Stimulated activated naive CD8-positive, alpha-beta T cell treated with anti-CD3 and anti-CD28 coated beads, Interleukin-15, Interleukin-2, amounts not matched to agents 100 ng/mL and 50 ng/mL, for 24 hours (primary cell): Measurements from ENCODE around the gene BRCA1.
"Not testable (repeated sequence)": the region's sequence is repeated elsewhere in the genome, so short reads cannot be mapped to it uniquely, and the experiment has no call there.

Experiments
- H3K27ac Mint-ChIP-seq: one replicate; pipeline ENCODE4 v1.8.0; 2021; ENCODE audit warnings: mild to moderate bottlenecking, mixed read lengths
- H3K27me3 Mint-ChIP-seq: one replicate; pipeline ENCODE4 v1.8.0; 2021; ENCODE audit warnings: mixed read lengths
- H3K36me3 Mint-ChIP-seq: one replicate; pipeline ENCODE4 v1.8.0; 2021; ENCODE audit warnings: low read depth, mixed read lengths
- H3K4me1 Mint-ChIP-seq: one replicate; pipeline ENCODE4 v1.8.0; 2021; ENCODE audit warnings: low read depth, mixed read lengths
- H3K4me3 Mint-ChIP-seq: one replicate; pipeline ENCODE4 v1.8.0; 2021; ENCODE audit warnings: mild to moderate bottlenecking, mixed read lengths
- H3K9me3 Mint-ChIP-seq: one replicate; pipeline ENCODE4 v1.8.0; 2021; ENCODE audit warnings: mixed read lengths

The BRCA1 gene

GRCh38 chr17:43056051-43056450 is 69.1 kb downstream of the BRCA1 start:
- Mint-ChIP-seq H3K36me3 (peaks cover 62% of the 10 kb centered on the region), H3K27me3 (no peaks in the 10 kb centered on the region), H3K27ac (no peak overlapping the region), H3K9me3 (no peaks in the 10 kb centered on the region), H3K4me1 (no peaks in the 10 kb centered on the region), H3K4me3 (no peak overlapping the region)

- not testable (repeated sequence) for H3K9me3 Mint-ChIP-seq, H3K4me1 Mint-ChIP-seq, H3K4me3 Mint-ChIP-seq, H3K27me3 Mint-ChIP-seq, H3K27ac Mint-ChIP-seq
- H3K36me3 Mint-ChIP-seq: peaks cover 70% of the 10 kb centered on the region
Measured at GRCh38 chr17:43053008-43053407, 72.2 kb downstream of the BRCA1 start.

- Mint-ChIP-seq H3K27ac (no peak overlapping the region), H3K9me3 (no peaks in the 10 kb centered on the region), H3K4me3 (no peak overlapping the region), H3K27me3 (no peaks in the 10 kb centered on the region), H3K36me3 (peaks cover 78% of the 10 kb centered on the region), H3K4me1 (no peaks in the 10 kb centered on the region)
Measured at GRCh38 chr17:43051969-43052368, 73.2 kb downstream of the BRCA1 start.

GRCh38 chr17:43044024-43044423 is 81.1 kb downstream of the BRCA1 start:
- no peak overlapping the region for H3K27ac Mint-ChIP-seq
- H3K4me1 Mint-ChIP-seq: no peaks in the 10 kb centered on the region
- H3K36me3 Mint-ChIP-seq: peaks cover 49% of the 10 kb centered on the region
- H3K4me3 Mint-ChIP-seq: no peak overlapping the region
- H3K9me3 Mint-ChIP-seq: no peaks in the 10 kb centered on the region
- H3K27me3 Mint-ChIP-seq: no peaks in the 10 kb centered on the region

GRCh38 chr17:43043307-43043706 is 81.9 kb downstream of the BRCA1 start:
- no peaks in the 10 kb centered on the region for H3K4me1 Mint-ChIP-seq

GRCh38 chr17:43042025-43042628 is 83.0 kb downstream of the BRCA1 start:
- H3K27ac Mint-ChIP-seq: no peak overlapping the region
- H3K4me1 Mint-ChIP-seq: no peaks in the 10 kb centered on the region
- no peaks in the 10 kb centered on the region for H3K27me3 Mint-ChIP-seq
- H3K36me3 Mint-ChIP-seq: peaks cover 33% of the 10 kb centered on the region
- H3K4me3 Mint-ChIP-seq: no peak overlapping the region
- H3K9me3 Mint-ChIP-seq: no peaks in the 10 kb centered on the region

More at GRCh38 chr17:43043307-43043706, 81.9 kb downstream of the BRCA1 start:
- H3K27ac Mint-ChIP-seq: no peak overlapping the region
- H3K4me3 Mint-ChIP-seq: no peak overlapping the region
- H3K27me3 Mint-ChIP-seq: no peaks in the 10 kb centered on the region
- H3K9me3 Mint-ChIP-seq: no peaks in the 10 kb centered on the region
- H3K36me3 Mint-ChIP-seq: peaks cover 42% of the 10 kb centered on the region

GRCh38 chr17:43040655-43041054 is 84.5 kb downstream of the BRCA1 start:
- H3K9me3 Mint-ChIP-seq: no peaks in the 10 kb centered on the region
- peaks cover 27% of the 10 kb centered on the region for H3K36me3 Mint-ChIP-seq
- no peak overlapping the region for H3K27ac Mint-ChIP-seq
- no peaks in the 10 kb centered on the region for H3K4me1 Mint-ChIP-seq
- no peak overlapping the region for H3K4me3 Mint-ChIP-seq
- no peaks in the 10 kb centered on the region for H3K27me3 Mint-ChIP-seq

GRCh38 chr17:43039646-43040045 is 85.5 kb downstream of the BRCA1 start:
- H3K36me3 Mint-ChIP-seq: peaks cover 17% of the 10 kb centered on the region
- H3K4me3 Mint-ChIP-seq: no peak overlapping the region
- H3K9me3 Mint-ChIP-seq: no peaks in the 10 kb centered on the region
- no peaks in the 10 kb centered on the region for H3K27me3 Mint-ChIP-seq
- no peak overlapping the region for H3K27ac Mint-ChIP-seq
- H3K4me1 Mint-ChIP-seq: no peaks in the 10 kb centered on the region

GRCh38 chr17:43034894-43035293 is 90.3 kb downstream of the BRCA1 start:
- no peaks in the 10 kb centered on the region for H3K36me3 Mint-ChIP-seq
- no peak overlapping the region for H3K27ac Mint-ChIP-seq
- no peak overlapping the region for H3K4me3 Mint-ChIP-seq
- H3K9me3 Mint-ChIP-seq: no peaks in the 10 kb centered on the region
- H3K27me3 Mint-ChIP-seq: no peaks in the 10 kb centered on the region
- no peaks in the 10 kb centered on the region for H3K4me1 Mint-ChIP-seq

- no peak overlapping the region for H3K27ac Mint-ChIP-seq
Measured at GRCh38 chr17:43033948-43034881, 90.9 kb downstream of the BRCA1 start.

GRCh38 chr17:43031666-43032065 is 93.5 kb downstream of the BRCA1 start:
- Mint-ChIP-seq H3K27me3 (no peaks in the 10 kb centered on the region), H3K9me3 (no peaks in the 10 kb centered on the region)

More at GRCh38 chr17:43033948-43034881, 90.9 kb downstream of the BRCA1 start:
- H3K4me1 Mint-ChIP-seq: no peaks in the 10 kb centered on the region
- no peaks in the 10 kb centered on the region for H3K36me3 Mint-ChIP-seq
- H3K4me3 Mint-ChIP-seq: no peak overlapping the region
- H3K27me3 Mint-ChIP-seq: no peaks in the 10 kb centered on the region
- H3K9me3 Mint-ChIP-seq: no peaks in the 10 kb centered on the region

GRCh38 chr17:43030137-43030767 is 94.9 kb downstream of the BRCA1 start:
- no peaks in the 10 kb centered on the region for H3K27me3 Mint-ChIP-seq
- H3K4me1 Mint-ChIP-seq: no peaks in the 10 kb centered on the region
- H3K4me3 Mint-ChIP-seq: no peak overlapping the region
- no peaks in the 10 kb centered on the region for H3K9me3 Mint-ChIP-seq
- no peak overlapping the region for H3K27ac Mint-ChIP-seq
- no peaks in the 10 kb centered on the region for H3K36me3 Mint-ChIP-seq

More at GRCh38 chr17:43031666-43032065, 93.5 kb downstream of the BRCA1 start:
- Mint-ChIP-seq H3K4me3 (no peak overlapping the region), H3K27ac (no peak overlapping the region), H3K4me1 (no peaks in the 10 kb centered on the region), H3K36me3 (no peaks in the 10 kb centered on the region)

GRCh38 chr17:43028221-43028861 is 96.8 kb downstream of the BRCA1 start:
- Mint-ChIP-seq H3K4me3 (no peak overlapping the region), H3K4me1 (peaks cover 9% of the 10 kb centered on the region), H3K27ac (no peak overlapping the region), H3K27me3 (no peaks in the 10 kb centered on the region), H3K9me3 (no peaks in the 10 kb centered on the region), H3K36me3 (no peaks in the 10 kb centered on the region)

- Mint-ChIP-seq H3K4me1 (peaks cover 9% of the 10 kb centered on the region), H3K27ac (no peak overlapping the region), H3K4me3 (no peak overlapping the region), H3K36me3 (no peaks in the 10 kb centered on the region), H3K27me3 (no peaks in the 10 kb centered on the region), H3K9me3 (no peaks in the 10 kb centered on the region)
Measured at GRCh38 chr17:43027091-43028032, 97.8 kb downstream of the BRCA1 start.
